Pulmonary artery endothelial cell (primary cell): ENCODE results near the gene NADSYN1. TPM values are rescaled to one million over a fixed set of nuclear protein-coding genes. Genes with fewer than 3 reads are reported as not detected.

Experiments
- DNase-seq: peaks from one replicate; pipeline ENCODE4 v3.0.0-alpha.2; 2011; ENCODE audit warnings: low read depth, low spot score
- total RNA-seq: library from RNA; depleted of rRNA; stranded (reverse); fragments of >200 nt; gene quantifications from 2 replicates; pipeline ENCODE4 v1.2.3, GENCODE V29; 2014

The NADSYN1 gene
- total RNA-seq, 1 donor from 2014 or later, result 93.6 TPM

DNA sequence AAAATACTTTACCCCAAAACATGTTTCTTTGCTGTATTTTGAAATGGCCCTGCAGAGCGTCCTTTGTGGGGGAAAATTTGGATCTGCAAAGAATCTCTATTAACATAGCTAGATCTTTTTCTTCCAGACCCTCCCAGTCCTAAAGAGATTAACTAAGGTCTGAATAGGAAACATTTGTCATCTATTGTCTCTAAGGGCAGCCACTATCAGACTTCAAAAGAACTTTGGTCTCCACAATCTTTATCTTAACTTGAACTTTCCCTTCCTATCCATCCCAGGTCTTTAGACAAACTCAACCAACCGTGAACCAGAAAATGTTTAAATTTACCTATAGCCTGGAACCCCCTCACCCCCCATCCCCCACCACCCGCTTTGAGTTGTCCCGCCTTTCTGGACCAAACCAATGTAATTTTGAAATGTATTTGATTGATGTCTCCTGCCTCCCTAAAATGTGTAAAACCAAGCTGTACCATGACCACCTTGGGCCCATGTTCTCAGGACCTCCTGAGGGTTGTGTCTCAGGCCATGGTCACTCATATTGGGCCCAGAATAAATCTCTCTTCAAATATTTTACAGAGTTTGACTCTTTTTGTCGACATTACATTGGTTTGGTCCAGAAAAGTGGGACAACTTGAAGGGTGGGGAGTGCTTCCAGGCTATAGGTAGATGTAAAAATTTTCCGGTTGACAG, 91.7 kb downstream of the NADSYN1 start:
- no peak for DNase-seq

DNA sequence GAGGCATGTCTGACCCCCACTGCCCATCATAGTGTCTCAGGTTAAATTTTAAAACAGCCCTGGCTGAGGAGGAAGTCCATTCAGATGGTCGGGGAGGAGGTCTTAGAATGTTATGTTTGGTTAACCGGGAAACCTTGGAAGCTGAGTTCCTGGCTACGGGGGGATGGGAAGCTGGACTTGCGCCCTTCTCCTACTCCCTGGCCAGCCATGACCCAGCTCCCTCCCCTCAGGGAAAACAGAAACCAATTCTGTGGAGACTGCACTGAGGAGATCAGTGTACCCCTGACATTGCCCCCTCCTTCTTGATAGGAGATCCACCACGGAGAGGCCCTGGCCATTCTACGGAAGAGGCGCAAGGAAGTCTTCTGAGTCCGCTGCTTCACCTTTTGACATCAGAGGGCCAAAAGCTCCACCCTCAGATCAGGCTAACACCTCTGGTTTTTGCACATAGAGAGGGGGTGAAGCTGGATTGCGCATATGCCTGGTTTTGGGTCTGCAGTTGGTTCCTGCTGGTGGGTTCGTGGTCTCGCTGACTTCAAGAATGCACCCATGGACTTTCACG, 92.5 kb downstream of the NADSYN1 start:
- DNase-seq, result no peak

DNA sequence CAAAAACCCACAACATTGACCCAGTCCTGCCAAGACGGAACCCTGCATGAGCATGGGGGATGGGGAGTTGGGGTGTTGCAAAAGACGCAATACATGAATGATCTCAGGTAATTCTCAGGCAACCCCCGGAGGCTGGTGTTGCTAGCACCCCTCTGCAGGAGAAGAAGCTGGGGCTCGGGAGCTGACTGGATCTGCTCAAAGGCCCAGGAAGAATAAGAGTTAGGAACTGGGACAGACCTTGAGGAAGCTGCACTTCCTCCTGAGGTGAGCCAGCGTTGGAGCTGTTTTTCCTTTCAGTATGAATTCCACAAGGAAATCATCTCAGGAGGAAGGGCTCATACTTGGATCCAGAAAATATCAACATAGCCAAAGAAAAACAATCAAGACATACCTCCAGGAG, 95.1 kb downstream of the NADSYN1 start, which contains the start of gene KRTAP5-9:
KRTAP5-9 (plus strand) TSS at position 301 of the 400 bp plus-strand sequence. CDS start 238 bp downstream, outside the sequence.
- DNase-seq, result no peak

DNA sequence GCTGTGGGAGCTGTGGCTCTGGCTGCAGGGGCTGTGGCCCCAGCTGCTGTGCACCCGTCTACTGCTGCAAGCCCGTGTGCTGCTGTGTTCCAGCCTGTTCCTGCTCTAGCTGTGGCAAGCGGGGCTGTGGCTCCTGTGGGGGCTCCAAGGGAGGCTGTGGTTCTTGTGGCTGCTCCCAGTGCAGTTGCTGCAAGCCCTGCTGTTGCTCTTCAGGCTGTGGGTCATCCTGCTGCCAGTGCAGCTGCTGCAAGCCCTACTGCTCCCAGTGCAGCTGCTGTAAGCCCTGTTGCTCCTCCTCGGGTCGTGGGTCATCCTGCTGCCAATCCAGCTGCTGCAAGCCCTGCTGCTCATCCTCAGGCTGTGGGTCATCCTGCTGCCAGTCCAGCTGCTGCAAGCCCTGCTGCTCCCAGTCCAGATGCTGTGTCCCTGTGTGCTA, 95.7 kb downstream of the NADSYN1 start:
- DNase-seq, result no peak

Other genes starting within 250 kb of the NADSYN1 start
- under 0.01 TPM in 1 of 2 replicates, not detected in the other for gene SHANK2, start 200.6 kb upstream of the NADSYN1 start, total RNA-seq
- gene DHCR7, start 4.8 kb upstream of the NADSYN1 start, total RNA-seq, result 53.5 and 57.1 TPM in 2 replicates
- not detected in 2 replicates for gene KRTAP5-7, start 74.1 kb downstream of the NADSYN1 start, total RNA-seq
- not detected in 2 replicates for gene KRTAP5-8, start 84.8 kb downstream of the NADSYN1 start, total RNA-seq
- gene KRTAP5-9, start 95.2 kb downstream of the NADSYN1 start, total RNA-seq, result not detected in 2 replicates
- not detected in 2 replicates for gene KRTAP5-10, start 112.4 kb downstream of the NADSYN1 start, total RNA-seq
- gene KRTAP5-11, start 129.7 kb downstream of the NADSYN1 start, total RNA-seq, result not detected in 2 replicates